GM13977 (cell line): ENCODE measurements around the gene LRRFIP2.
A peak's percentile ranks its signal among the peaks of the same experiment; 100 is the strongest.

ENCODE experiments used
- DNase-seq: peaks from one replicate; pipeline ENCODE4 v3.0.0; 2012; ENCODE audit warnings: low spot score
- CTCF ChIP-seq: IDR thresholded peaks from 2 replicates; pipeline ENCODE4 v1.5.1; 2012; ENCODE audit warnings: mild to moderate bottlenecking, control low read depth; ENCODE audit not compliant: insufficient read depth; ENCODE audit errors: extremely low read depth, missing control alignments
- in situ Hi-C: fragments of 300-500 bp; cut with MboI; formaldehyde crosslinking; loops from one replicate; pipeline ENCODE4 v1.12.0; 2022; ENCODE audit warnings: low sequenced_read_pairs, low pct_unique_long_range_greater_than_20kb, mixed read lengths, inconsistent platforms; ENCODE audit not compliant: unreplicated experiment

The LRRFIP2 gene

GRCh38 chr3:37163262-37164015 is 10.9 kb downstream of the LRRFIP2 start:
- in situ Hi-C loops = no loop called here
- DNase-seq = no peak
- TF ChIP-seq CTCF = no peak

- no peak for TF ChIP-seq CTCF
- in situ Hi-C loops = no loop called here
- DNase-seq = peak; percentile 42
Observed at GRCh38 chr3:37162501-37163245, 11.7 kb downstream of the LRRFIP2 start.

DNA sequence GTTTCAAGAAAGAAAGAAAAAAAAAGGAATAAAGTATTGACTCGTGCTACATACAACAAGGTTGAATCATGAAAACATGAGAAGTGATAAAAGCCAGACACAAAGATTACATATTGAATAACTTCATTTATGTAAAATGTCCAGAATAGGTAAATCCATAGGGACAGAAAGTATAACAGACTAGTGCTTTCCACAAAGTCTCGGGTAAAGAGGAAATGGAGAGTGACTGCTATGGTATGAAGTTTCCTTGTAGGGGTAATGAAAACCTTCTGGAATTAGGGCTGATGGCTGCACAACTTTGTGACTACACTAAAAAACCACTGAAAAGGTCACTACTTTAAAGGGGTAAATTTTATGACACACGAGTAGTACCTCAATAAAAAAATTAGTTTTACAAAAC is 13.0 kb downstream of the LRRFIP2 start:
- in situ Hi-C loops = no loop called here
- no peak for DNase-seq
- no peak for TF ChIP-seq CTCF

DNA sequence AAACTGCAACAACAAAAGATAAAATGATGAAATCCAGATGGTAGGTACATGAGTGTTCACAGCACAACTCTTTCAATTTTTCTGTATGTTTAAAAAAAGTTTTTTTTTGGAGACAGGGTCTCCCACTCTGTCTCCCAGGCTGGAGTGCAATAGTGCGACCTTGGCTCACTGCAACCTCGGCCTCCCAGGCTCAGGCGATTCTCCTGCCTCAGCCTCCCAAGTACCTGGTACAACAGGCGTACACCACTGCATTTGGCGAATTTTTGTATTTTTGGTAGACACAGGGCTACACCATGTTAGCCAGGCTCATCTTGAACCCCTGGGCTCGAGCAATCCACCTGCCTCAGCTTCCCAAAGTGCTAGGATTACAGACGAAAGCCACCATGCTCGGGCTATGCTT is 18.6 kb downstream of the LRRFIP2 start:
- TF ChIP-seq CTCF = no peak
- DNase-seq = no peak
- in situ Hi-C loops = no loop called here

DNA sequence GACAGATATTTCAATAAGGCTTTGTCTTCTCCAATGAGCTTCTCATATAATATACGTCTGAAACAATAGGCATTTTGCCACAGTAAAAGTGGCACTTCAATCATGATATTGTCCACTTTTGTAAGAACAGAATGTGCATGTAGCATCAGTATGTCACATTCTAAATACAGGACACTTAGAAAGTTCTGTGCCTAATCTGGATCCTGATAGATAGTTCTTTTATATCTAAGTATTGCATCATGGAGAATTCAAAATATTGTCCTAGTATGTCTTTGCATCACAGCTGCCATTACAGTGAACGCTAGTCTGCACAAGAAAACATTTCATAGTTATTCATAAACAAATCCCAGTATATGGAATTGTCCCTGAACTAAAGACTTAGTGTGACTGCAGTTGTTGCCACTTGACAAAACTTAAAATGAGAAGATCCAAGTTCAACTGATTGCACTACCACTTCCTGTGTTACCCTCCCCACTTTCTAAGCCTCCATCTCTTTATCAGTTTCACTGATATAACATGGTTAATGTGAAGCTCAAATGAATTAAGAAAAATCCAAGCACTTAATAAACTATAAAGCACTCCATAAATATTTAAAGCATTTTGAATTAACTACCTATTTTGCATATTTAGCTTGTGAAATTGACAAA is 19.6 kb downstream of the LRRFIP2 start:
- TF ChIP-seq CTCF = no peak
- DNase-seq = no peak
- in situ Hi-C loops = no loop called here

- no peak for DNase-seq
- in situ Hi-C loops = no loop called here
- no peak for TF ChIP-seq CTCF
Observed at GRCh38 chr3:37150621-37151020, 23.8 kb downstream of the LRRFIP2 start.
